Activated CD4-positive, CD25-positive, alpha-beta regulatory T cell treated with anti-CD3 and anti-CD28 coated beads, Interleukin-2, amount 50 U/mL, for 16 hours (primary cell): ENCODE data around the gene PIP5K1C.

Experiments
- DNase-seq: peaks from one replicate; pipeline ENCODE4 v3.0.0-alpha.2; 2020; ENCODE audit warnings: low read depth, low spot score

Gene PIP5K1C

DNA sequence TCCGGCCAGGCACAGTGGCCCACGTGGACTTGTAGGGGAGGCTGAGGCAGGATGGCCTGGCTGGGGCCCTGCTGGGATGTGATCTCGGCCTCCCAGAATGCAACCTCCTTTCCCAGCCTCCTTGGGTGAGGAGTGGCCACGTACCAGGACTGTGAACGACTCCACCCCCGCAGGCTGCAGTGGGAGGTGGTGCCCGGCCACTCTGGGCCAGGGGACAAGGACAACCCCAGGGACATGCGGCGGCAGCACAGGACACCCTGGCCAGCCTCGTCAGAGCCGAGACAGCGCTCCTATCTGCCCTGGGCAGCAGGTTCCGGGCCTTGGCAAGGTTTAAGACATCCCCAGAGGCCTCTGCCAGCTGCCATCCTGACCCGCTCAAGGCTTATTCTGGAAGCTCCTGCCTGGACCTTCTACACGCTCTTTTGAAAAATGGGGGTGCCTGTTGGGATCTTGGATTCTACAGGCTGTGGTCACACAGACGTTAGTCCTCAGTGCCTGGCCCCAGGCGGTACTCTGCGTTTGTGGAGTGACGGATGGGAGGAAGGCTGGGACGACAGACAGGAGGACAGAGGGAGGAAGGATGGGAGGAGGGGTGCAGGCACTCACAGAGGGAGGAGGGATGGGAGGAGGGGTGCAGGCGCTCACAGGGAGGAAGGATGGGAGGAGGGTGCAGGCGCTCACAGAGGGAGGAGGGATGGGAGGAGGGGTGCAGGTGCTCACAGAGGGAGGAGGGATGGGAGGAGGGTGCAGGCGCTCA, 53.8 kb downstream of the PIP5K1C start:
- no peak for DNase-seq

DNA sequence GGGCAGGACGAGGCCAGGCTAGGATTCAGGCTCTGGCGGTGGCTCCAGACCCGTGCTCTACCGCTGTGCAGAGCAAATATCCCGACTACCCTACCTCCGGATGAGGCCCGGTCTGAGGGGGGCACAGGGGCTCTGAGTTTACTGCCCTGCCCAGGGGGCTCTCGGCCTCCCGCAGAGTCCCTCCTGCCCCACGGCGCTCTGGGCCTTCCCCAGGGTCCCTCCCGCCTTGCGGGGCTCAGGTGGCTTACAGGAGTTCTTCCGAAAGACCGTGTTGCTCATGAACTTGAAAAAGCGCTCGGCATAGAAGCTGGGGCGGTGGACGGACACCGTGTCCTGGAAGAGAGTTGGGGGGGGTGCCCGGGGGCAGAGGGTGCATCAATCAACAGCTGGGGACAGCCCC, 54.5 kb downstream of the PIP5K1C start:
- no peak for DNase-seq

DNA sequence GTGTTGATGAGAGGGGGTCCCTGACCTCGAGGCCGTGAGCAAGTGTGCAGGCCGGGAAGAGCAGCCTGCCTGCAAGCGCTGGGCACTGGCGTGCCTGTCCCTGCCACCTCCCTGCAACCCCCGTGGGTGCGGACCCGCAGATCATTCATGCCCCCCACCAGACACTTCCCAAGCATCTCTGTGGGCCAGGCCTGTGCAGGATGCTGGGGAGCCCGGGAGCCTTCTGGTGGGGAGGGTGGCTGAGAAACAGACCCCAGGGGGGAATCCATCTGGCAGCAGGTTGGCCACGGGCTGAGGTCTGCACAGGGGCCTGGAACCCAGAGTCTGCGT, 55.2 kb downstream of the PIP5K1C start:
- DNase-seq: no peak

DNA sequence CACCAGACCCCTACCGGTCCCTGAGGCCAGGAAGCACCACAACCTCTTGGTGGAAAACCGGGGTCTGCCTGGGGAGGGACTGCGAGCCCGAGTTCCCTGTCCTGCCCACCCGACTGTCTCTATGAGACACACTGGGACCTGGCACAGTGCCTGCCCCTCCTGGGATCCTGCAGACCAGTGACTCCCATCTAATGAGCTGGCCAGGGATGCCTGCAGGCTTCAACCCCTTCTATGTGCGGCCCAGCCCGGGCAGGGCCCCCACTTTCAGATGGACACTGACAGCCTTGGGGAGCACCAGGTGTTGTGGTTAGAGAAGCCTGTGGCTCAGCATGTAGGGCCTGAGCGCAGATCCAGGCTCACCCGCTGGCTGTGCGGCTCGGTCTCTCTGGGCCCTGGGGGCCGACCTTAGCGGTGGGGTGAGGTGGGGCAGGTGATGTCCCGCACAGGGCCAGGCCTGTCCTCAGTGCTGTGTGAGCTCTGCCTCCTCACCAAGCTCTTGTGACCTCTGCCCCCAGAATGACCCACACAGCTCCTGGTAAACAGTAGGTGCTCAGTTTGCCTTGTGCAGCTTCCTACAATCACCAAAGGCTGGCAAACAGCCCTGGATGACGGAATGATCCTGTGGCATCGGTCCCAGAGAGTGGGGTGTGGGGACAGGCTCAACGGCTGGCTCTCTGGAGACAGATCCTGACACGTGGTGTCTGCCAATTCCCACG, 55.8 kb downstream of the PIP5K1C start:
- DNase-seq: no peak

DNA sequence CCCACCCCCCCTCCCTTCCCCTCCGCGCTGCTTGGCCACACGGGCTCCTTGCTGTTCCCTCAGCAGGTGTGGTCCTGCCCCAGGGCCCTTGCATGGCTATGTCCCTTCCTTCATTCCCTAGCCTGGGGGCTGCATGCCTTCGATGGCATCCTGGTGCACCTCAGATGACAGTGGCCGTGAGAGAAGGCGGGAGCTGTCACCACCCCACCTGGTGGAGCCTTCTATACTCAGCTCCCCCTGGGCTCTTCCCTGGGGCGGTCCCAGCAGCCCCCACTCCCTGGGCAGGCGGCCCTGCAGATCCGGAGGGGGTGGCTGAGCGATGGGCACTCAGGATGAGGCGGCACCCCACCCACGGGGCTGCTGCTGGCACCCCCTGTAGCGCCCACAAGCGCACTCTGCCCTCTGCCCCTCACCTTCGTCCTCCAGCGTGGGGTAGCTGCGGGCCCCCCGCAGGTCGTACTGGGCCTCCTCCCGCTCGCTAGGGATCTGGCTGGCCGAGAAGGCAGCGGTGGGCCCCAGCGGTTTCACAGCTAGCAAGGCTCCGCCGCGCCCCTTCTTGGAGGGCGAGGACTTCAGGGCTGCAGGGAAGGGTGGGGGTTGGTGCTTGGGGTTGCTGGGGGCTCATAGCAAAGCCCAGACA, 56.5 kb downstream of the PIP5K1C start:
- DNase-seq: no peak

DNA sequence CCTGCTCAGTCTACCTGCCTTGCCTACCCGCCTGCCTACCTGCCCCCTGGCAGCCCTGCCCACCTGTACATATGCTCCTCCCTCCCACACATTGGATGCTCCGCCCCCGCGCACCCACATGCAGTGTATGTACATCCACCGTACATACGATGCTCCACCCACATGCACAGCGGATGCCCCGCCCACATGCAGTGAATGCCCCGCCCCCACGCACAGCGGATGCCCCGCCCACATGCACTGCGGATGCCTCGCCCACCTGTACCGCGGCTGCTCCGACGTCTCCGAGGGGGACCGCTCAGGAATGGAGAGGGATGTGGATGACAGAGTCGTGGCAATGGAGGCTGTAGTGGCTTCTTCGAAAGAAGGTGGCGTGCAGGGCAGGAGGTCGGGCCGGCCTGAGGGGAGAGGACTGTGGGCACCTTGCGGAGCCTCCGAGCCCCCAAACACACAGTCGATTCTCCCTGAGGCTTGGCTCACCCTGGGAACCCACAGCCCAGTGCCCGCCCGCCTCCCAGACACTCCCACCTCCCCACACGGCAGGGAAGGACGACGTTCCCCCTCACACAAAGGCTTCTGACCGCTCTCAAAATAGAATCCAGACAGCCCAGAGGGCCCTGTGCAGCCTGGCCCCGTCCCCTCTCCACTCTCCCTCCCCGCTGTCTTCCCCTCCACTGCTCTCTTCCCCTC, 57.1 kb downstream of the PIP5K1C start:
- no peak for DNase-seq

DNA sequence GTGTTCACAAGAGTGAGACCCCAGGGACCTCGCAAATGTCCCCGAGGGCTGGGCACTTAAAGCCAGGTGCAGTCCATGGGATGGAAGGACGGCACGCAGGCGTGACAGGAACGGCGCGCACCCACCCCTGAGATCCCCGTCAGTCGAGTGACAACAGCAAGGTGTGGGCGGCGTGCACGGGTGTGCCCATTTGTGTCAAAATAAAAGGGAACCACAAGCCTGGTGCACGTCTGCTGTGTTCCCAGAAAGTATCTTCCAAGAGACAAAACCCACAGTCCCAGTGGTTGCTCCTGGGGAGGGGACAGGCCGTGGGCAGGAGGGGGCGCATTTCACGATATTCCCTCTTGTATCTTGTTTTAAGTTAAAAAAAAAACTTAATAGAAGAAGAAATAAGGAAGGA, 58.0 kb downstream of the PIP5K1C start:
- no peak for DNase-seq

DNA sequence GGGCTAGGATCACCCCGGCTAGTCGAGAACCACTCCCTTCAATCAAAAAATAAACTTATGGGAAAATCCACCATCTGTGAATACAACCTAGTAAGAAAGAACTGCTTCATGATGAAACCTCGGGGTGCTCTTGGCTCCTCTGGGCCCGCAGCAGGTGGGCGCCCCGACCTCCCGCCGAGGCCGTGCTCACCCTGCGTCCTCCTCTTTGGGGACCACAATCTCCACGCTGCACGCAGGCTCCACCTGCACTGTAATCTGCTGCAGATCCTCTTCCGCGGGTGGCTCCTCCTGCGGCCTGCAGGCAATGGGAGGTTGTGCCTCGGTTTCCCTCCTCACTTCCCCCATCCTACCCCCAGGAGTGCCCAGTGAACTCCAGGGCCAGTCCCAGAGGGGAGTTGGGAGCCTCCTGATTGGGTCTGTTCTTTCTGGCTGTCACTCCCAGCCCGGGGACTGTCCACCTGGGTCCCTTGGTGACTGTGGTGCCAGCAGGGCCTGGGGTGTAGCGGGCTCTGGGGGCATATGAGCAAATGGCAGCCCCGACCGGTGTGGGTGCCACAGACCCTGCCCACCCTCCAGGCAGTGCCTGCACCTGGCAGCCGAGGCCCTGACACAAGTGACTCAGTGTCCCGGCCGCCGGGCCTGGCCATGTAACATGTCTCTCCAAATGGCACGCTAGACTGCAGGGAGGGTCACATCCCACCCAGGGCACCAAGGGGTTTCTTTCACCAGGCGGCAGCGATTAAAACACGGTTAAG, 58.6 kb downstream of the PIP5K1C start:
- no peak for DNase-seq

DNA sequence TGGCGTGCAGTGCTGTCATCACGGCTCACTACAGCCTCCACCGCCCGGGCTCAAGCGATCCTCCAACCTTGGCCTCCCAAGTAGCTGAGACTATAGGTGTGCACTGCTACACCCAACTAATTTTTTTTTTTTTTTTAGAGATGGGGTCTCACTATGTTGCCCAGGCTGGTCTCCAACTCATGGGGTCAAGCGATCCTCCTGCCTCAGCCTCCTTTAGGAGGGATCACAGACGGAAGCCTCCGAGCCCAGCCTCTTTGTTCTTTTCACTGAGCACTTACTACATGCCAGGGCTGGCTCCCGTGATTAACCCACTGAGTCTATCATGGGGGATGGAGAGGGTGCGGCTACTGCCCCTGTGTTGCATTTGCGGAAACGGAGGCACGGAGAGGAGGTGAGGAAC, 60.8 kb downstream of the PIP5K1C start:
- no peak for DNase-seq

DNA sequence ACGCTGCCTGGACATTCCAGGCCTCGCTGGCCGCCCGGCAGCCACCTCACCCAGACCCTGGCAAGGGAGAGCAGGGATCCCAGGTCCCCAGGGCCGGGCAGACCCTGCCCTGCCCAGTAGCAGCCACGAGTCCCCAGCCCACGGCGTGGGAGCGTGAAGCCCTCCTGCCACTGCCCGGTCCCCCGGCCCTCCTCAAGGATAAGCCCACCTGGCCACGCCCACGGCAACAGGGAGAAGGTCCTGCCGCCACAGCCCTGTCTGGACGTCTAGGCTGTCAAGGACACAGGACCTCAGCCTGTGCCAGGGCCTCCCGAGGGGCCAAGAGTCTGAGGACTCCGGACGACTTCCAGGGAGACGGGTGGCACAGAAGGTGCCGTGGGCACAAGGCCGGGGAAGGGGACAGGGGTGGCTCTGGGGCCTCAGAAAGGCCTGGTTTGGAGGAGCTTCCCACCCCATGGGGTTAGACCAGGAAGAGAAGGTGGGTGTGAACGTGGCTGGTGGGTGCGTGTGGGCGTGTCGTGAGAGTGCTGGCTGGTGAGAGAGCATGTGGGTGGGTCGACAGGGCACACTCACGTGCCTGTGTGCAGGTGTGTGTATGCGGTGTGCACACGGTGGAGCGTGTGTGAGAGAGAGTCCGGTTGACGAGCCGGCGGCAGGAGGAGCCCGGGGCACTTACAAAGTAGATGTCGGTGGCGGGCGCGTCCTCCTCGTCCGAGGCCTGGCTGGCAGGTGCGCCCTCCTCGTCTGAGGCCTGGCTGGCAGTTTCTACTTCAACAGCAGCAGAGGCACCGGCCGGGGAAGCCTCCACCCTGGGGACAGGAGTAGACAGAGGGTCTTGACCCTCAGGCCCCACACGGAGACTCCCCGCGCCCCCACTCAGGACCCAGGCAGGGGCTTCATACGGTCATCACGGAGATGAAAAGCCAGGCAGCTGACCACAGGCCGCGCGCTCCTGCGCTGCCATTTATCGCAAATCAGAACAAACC, 61.8 kb downstream of the PIP5K1C start:
- no peak for DNase-seq

DNA sequence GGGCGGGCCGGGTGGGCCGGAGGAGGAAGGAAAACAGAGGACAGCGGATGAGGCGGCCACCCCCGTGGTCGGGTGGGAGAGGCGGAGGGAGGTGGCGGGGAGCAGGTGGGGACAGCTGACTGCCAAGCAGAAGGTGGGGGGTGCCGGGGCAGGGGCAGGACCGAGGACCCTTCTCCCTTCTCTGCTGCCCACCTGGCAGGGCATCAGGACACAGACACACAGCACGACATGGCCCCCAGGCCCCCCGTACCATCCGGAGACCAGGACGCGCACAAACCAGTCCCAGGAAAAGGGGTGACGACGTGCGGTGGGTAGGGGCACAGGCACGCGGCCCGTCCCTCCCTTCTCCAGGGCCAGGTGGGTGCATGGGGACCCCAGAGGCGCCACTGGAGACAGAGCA, 62.6 kb downstream of the PIP5K1C start:
- DNase-seq: no peak

DNA sequence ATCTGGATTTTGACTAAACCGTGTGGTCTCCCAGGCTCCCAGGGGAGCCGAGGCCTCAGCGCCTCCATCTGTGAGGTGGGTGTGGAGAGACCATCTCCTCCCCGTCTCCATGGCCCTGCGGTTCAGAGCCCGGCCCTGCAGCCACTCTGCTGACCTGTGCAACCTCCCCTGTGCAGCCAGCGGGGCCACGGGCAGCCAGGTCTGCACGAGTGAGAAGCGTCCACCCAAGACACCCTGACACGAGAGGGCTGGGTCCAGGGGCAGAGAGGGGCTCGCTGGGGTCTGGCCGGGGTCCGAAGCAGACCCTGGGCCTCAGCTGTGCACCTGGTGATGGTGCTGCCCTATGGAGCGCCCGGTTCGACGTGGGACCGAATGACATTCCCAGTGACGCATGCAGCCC, 63.3 kb downstream of the PIP5K1C start:
- DNase-seq: no peak

DNA sequence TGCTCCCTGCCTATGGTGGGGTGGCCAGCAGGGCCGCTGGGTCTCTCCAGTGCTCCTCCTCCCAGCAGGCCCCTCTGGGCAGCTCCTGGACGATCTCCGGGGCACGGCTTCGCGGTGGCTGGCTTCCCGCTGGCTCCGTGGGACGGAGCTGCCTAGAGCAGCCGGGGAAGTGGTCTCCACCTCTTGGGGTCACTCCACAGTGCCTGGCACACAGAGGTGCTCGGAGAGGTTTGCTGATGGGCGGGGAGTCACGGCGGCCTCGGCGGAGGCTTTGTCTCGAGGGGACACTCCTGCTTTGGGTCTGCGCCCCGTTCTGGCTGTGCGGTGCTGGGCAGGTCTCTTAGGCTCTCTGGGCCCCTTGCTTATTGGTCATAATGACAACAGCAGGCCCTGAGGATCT, 63.8 kb downstream of the PIP5K1C start:
- DNase-seq: no peak

DNA sequence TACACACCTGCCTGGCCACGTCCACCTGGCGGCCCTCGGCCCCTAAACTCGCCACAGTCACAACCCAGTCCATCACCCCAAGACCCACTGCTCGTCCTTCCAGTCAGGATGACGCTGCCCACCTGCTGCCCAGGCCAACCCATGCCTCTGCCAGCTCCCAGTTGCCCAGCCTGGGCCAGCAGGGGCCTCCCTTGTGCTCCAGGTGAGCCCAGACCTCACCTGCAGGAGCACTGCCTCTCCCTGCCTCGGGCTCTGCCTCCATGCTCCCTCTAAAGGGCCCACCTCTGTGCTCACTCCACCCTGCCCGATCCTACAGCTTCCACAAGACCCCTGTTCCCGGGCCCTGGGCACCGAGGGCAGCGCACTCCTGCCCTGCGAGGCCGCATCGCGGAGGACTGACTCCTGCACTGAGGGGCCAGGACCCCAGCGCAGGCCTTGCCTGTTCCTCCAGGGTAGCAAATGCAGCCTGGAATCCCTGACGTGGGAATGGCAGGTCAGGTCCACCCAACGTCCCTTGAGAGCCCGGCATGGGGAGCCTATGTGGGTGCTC, 65.7 kb downstream of the PIP5K1C start:
- no peak for DNase-seq

DNA sequence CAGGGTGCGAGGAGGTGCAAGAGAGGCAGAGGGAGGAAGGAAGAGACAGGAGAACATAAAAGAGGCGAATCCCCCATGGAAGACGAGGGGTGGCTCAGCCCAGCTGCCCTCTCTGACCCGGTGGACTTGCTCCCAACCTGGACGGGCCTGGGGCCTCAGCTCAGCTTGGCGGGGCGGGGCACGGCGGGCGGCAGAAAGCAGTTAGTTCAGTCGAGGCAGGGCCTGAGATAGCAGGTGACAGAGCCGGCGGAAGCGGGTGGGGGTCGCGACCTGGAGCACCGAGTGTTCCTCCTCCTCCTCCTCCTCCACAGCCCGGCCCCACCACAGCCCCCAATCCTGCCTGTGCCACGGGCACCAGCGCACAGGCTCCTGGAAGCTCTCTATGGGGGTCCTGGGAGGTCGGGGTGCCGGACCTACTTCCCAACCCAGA, 66.7 kb downstream of the PIP5K1C start:
- DNase-seq: no peak

DNA sequence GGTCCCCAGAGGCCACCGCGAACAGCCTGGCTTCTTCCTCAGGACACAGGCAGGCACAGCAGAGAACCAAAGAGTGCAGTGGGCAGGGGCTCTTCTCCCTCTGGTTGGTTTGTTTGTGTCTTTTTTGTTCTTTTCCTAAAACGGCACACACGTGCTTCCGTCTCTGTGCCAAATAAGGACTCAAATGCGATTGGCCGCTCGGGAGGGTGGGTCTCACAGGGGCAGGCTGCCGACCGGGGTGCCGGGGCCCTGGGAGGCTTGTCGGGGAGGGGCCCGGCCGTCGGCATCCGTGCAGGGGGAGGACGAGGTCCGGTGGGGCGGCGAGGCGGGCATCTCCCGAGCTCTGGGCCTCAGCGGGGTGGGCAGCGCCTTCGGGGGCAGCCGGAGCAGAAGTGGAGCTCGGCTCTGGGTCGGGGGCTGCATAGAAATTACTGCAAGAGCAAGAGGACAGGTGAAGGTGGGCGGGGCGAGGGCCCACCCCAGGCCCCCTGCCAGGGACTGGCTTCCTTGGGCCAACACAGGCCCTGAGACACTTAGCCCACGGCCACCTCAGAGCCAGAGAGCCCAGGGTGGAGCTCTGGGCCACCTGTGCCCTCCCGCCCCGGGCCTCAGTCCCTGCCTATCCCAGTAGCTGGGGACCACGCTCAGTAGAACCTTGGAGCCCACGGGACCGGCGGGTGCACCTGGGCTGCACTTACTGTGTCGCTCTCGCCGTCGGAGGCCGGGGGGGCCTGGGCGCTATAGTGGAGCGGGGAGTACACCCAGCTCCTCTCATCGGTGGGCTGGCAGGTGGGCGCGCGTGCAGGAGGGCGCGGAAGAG, 67.3 kb downstream of the PIP5K1C start:
- no peak for DNase-seq

DNA sequence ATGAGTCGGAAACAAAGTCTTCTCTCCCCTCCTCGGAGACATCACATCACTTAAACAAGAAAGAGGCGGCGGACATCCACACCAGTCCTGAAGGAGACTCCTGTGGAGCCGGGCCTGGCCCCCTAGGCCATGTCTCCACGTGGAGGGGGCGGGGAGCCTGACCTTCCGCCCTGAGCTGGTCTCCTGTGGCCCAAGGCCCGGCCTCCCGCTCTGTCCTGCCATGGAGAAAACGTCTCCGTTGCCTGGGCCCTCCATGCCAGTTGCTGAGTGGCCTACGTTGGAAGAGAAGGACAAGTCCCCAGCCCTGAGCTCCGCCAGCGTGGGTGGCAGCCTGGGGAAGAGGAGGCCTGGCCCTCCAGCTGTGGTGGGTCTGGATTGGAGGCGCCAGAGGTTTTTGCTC, 68.2 kb downstream of the PIP5K1C start:
- DNase-seq: no peak

DNA sequence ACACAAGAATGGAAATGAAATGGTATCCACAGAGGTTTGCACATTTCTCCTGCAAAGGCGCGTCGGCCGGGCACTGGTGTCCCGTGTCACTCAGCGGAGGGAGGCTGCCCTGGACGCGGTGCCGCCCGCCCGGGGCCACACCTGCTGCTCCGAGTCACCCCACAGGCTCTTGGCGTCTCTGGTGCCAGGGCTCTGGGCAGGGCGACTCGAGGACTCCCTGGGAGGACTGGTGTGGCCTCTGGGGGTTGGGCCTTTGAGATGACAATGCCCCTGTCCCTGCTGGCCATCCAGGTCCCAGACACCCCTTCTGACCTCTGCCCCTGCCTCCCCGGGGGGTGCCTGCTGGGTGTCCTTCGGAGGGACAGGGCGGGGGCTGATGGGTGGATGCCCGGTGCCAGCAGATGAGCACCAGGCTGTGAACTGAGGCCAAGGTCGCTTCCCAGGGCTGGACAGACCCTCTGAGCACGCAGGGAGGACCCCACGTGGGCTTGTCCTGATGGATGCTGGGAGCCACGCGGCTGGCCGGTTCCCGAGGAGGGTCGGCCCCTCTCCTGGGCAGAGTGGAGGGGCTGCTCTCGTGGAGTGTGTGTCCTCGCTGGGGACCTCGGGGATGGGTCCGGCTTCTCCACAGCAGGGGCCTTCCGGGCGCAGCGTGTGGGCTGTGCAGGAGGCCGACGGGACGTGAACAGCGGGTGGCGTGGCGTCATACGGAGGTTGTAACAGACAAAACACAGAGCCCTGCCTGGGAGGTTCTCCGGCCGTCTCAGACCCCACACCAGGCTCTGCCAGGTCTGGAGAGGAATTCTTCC, 69.0 kb downstream of the PIP5K1C start:
- DNase-seq: no peak
